ENCODE results near the gene LARGE1. TPM values are rescaled to one million over a fixed set of nuclear protein-coding genes. Genes with fewer than 3 reads are reported as not detected.

LARGE1 gene
- total and polyA plus RNA-seq, 2 of the 13 experiments (the other 11 are each of a cell fraction or from before 2014, with no cell fraction given) = 8.4 to 11.0 TPM

GRCh38 chr22:33807470-33807869 is 112.8 kb downstream of the LARGE1 start:
- no peak overlapping the region for H3K9ac ChIP-seq (ENCODE audit: insufficient read depth, low read depth, low read length)
- intact Hi-C loops (cut with micrococcal nuclease; ENCODE audit: unreplicated experiment) = no loop called here
- no peaks in the 10 kb centered on the region for H3K27me3 ChIP-seq (ENCODE audit: control insufficient read depth in 1 of 2, insufficient read depth in 2 of 2, low read length in 2 of 2)
- CTCF ChIA-PET (ENCODE audit: low intra/inter-chr PET ratio, low total read pairs) = no interaction called here
- H3K9me3 ChIP-seq (ENCODE audit: low read length) = no peaks in the 10 kb centered on the region
- DNase-seq (ENCODE audit: low spot score) (no peak), ATAC-seq (no peak), FAIRE-seq (no peak)
- H3K27ac ChIP-seq (ENCODE audit: extremely low read length, insufficient read depth, low read length) = no peak overlapping the region
- POLR2A ChIA-PET = no interaction called here
- WGBS (ENCODE audit: low lambda C conversion rate) = 98% methylated on average over 4 of the region's 4 CpGs
- H3K4me2 ChIP-seq (ENCODE audit: low read depth, low read length) = no peak overlapping the region
- no peaks in the 10 kb centered on the region; the same call in 1 of the 2 replicates for H4K20me1 ChIP-seq (ENCODE audit: insufficient read depth, low read length)
- in situ Hi-C loops (cut with HindIII; ENCODE audit: extremely low pct_ligation_motif_present, low pct_unique_long_range_greater_than_20kb) = no loop called here
- H3K4me1 ChIP-seq (ENCODE audit: insufficient read depth, low read length) = no peaks in the 10 kb centered on the region
- no peak overlapping the region for H3K4me3 ChIP-seq (replicated peaks in 1 of 3; ENCODE audit: insufficient read depth in 1 of 3, low read depth in 2 of 3, low read length in 3 of 3)
- H3K36me3 ChIP-seq (replicated peaks in 1 of 2; ENCODE audit: control insufficient read depth in 1 of 2, insufficient read depth in 2 of 2, low read length in 2 of 2) = no peaks in the 10 kb centered on the region; a peak in 1 of 5 replicates
- H3K79me2 ChIP-seq (ENCODE audit: insufficient read depth, low read length) = no peaks in the 10 kb centered on the region
- H2AFZ ChIP-seq (ENCODE audit: low read length) = no peak overlapping the region
- BruUV-seq (replicated peaks) = no TSS peak
- TF ChIP-seq SRSF9 (IDR thresholded peaks at IDR 0.05; ENCODE audit: borderline replicate concordance, insufficient read depth, low read depth, low read length, poor library complexity, severe bottlenecking) (no peak), PBX2 (CRISPR knock-in tag; IDR thresholded peaks at IDR 0.05) (no peak), ZBTB39 (CRISPR knock-in tag; IDR thresholded peaks at IDR 0.05) (no peak), GPN1 (CRISPR knock-in tag; IDR thresholded peaks at IDR 0.05; ENCODE audit: borderline replicate concordance) (no peak), ZNF24 (IDR thresholded peaks at IDR 0.05) (no peak)

GRCh38 chr22:33806191-33806590 is 114.1 kb downstream of the LARGE1 start:
- no peak overlapping the region for H3K4me3 ChIP-seq (replicated peaks in 1 of 3; ENCODE audit: insufficient read depth in 1 of 3, low read depth in 2 of 3, low read length in 3 of 3)
- BruUV-seq (replicated peaks) = no TSS peak
- ChIA-PET CTCF (ENCODE audit: low intra/inter-chr PET ratio, low total read pairs) (no interaction called here), POLR2A (no interaction called here)
- TF ChIP-seq MAFK (conservative IDR thresholded peaks at IDR 0.05 in 1 of 2, IDR thresholded peaks at IDR 0.05 in 1 of 2; ENCODE audit: low read length in 2 of 2) = no peak
- no peak for TF ChIP-seq THAP11 (CRISPR knock-in tag; IDR thresholded peaks at IDR 0.05)
- TF ChIP-seq ZNF138 (CRISPR knock-in tag; IDR thresholded peaks at IDR 0.05; ENCODE audit: low read depth) = no peak
- no peak for TF ChIP-seq RFX1 (IDR thresholded peaks at IDR 0.05)
- TF ChIP-seq SALL1 (CRISPR knock-in tag; IDR thresholded peaks at IDR 0.05) = no peak
- FAIRE-seq = no peak
- no peak overlapping the region for H2AFZ ChIP-seq (ENCODE audit: low read length)
- no peak overlapping the region for H3K9ac ChIP-seq (ENCODE audit: insufficient read depth, low read depth, low read length)
- no peaks in the 10 kb centered on the region for H3K27me3 ChIP-seq (ENCODE audit: control insufficient read depth in 1 of 2, insufficient read depth in 2 of 2, low read length in 2 of 2)
- H3K9me3 ChIP-seq (ENCODE audit: low read length) = no peaks in the 10 kb centered on the region
- no peaks in the 10 kb centered on the region for H3K79me2 ChIP-seq (ENCODE audit: insufficient read depth, low read length)
- no peak for DNase-seq (ENCODE audit: low spot score)
- intact Hi-C loops (cut with micrococcal nuclease; ENCODE audit: unreplicated experiment) (no loop called here), in situ Hi-C loops (cut with HindIII; ENCODE audit: extremely low pct_ligation_motif_present, low pct_unique_long_range_greater_than_20kb) (no loop called here)
- no peaks in the 10 kb centered on the region; the same call in 1 of the 2 replicates for H4K20me1 ChIP-seq (ENCODE audit: insufficient read depth, low read length)
- H3K36me3 ChIP-seq (replicated peaks in 1 of 2; ENCODE audit: control insufficient read depth in 1 of 2, insufficient read depth in 2 of 2, low read length in 2 of 2) = no peaks in the 10 kb centered on the region
- H3K4me1 ChIP-seq (ENCODE audit: insufficient read depth, low read length) = no peaks in the 10 kb centered on the region
- H3K4me2 ChIP-seq (ENCODE audit: low read depth, low read length) = no peak overlapping the region
- no peak for ATAC-seq
- 59% methylated on average over 3 of the region's 3 CpGs for WGBS (ENCODE audit: low lambda C conversion rate)
- H3K27ac ChIP-seq (ENCODE audit: extremely low read length, insufficient read depth, low read length) = no peak overlapping the region
